Activated T-cell treated with anti-CD3 and anti-CD28 coated beads, Interleukin-2, amount 50 U/mL, for 72 hours (primary cell): ENCODE data around the gene ACYP2. TPM values are rescaled to one million over a fixed set of nuclear protein-coding genes. Genes with fewer than 3 reads are reported as not detected.
A peak's percentile ranks its signal among the peaks of the same experiment; 100 is the strongest.

ENCODE experiments used
- ATAC-seq, 2 donors: fragments of 150-1000 bp; cut with Tn5 transposase; replicated peaks in 1 of 2; 2 replicates each; pipeline ENCODE4 v1.10.0; 2021; ENCODE audit warnings: moderate library complexity in 2 of 2, mild to moderate bottlenecking in 1 of 2
- DNase-seq, 2 donors: peaks; one replicate each; pipeline ENCODE4 v3.0.0; 2021 to 2022; ENCODE audit warnings: mixed read lengths in 1 of 2
- H3K27ac Mint-ChIP-seq: one replicate; pipeline ENCODE4 v1.8.0; 2022; ENCODE audit warnings: mild to moderate bottlenecking, moderate library complexity, mixed read lengths
- H3K27me3 Mint-ChIP-seq: one replicate; pipeline ENCODE4 v1.8.0; 2022; ENCODE audit warnings: low read depth, mixed read lengths
- H3K36me3 Mint-ChIP-seq, 2 donors: one replicate each; pipeline ENCODE4 v1.8.0; 2022; ENCODE audit warnings: mixed read lengths in 2 of 2, mild to moderate bottlenecking in 1 of 2; ENCODE audit not compliant: insufficient read depth in 2 of 2
- H3K4me1 Mint-ChIP-seq: one replicate; pipeline ENCODE4 v1.8.0; 2022; ENCODE audit warnings: low read depth, mixed read lengths
- H3K4me3 Mint-ChIP-seq, 2 donors: one replicate each; pipeline ENCODE4 v1.8.0; 2022; ENCODE audit warnings: mild to moderate bottlenecking in 2 of 2, mixed read lengths in 2 of 2, moderate library complexity in 2 of 2
- H3K9me3 Mint-ChIP-seq, 2 donors: one replicate each; pipeline ENCODE4 v1.8.0; 2022; ENCODE audit warnings: mixed read lengths in 2 of 2
- total RNA-seq, 2 donors: library from RNA; stranded (reverse); gene quantifications; one replicate each; pipeline ENCODE4 v1.2.3, GENCODE V29; 2022

Gene ACYP2
- total RNA-seq, 2 donors from 2014 or later = 9.6 to 10.8 TPM

DNA sequence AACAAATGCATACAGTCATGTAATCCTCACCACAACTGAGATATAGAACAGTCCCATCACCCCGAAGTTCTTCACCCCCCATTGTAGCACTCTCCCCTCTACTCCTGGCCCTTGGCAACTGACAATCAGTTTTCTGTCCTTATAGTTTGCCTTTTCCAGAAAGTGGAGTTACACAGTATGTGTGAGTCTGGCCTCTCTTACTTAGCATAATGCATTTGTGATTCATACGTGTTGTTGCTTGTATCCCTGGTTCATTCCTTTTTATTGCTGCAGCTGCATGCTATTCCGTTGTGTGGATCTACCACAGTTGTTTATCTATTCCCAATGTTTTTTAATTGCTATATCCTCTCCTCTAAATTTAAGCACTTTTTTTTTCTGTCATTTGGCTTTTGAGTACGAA, 17.6 kb downstream of the ACYP2 start:
- H3K4me1 Mint-ChIP-seq = no peaks in the 10 kb centered on the region
- no peak for DNase-seq
- H3K27ac Mint-ChIP-seq = no peak overlapping the region
- no peaks in the 10 kb centered on the region for H3K27me3 Mint-ChIP-seq
- H3K4me3 Mint-ChIP-seq = no peak overlapping the region
- ATAC-seq = no peak
- H3K9me3 Mint-ChIP-seq = no peaks in the 10 kb centered on the region
- H3K36me3 Mint-ChIP-seq = no peaks in the 10 kb centered on the region

DNA sequence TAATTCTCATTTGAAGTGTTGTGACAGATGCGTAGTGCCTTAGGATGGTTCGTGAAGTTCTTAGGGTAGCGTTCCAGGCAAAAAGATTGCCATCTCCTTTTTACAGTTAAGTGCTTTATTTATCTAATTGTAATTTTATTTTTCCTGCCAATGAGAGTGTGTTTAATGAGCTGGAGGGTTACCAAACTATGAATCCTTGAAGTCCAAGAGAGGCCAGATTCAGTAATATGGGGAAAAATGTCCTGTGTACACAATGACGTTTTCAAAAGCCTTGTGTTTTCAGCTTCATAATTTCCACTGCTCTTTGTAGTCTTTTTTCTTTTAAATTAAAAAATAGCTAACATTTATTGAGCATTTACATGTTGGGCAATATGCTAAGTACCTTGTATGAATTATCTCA, 23.8 kb downstream of the ACYP2 start:
- Mint-ChIP-seq H3K4me1 (no peaks in the 10 kb centered on the region), H3K27me3 (no peaks in the 10 kb centered on the region), H3K36me3 (no peaks in the 10 kb centered on the region), H3K9me3 (no peaks in the 10 kb centered on the region), H3K4me3 (no peak overlapping the region), H3K27ac (no peak overlapping the region)
- ATAC-seq (no peak), DNase-seq (no peak)

DNA sequence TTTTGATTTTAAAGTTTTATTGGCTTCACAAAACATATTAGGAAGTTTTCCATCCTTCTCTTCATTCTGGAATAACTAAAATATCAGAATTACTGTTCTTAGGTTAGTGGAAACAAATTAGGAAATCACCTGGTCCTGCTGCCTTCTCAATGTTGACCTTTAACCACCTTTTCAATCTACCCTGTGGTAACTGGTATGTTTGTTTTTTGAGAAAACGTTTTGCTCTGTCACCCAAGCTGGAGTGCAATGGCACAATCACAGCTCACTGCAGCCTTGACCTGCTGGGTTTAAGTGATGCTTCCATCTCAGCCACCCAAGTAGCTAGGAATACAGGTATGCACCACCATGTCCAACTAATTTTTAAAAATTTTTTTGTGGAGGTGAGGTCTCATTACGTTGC, 28.4 kb downstream of the ACYP2 start:
- Mint-ChIP-seq H3K4me3 (no peak overlapping the region), H3K27ac (no peak overlapping the region), H3K27me3 (no peaks in the 10 kb centered on the region), H3K4me1 (no peaks in the 10 kb centered on the region), H3K9me3 (no peaks in the 10 kb centered on the region), H3K36me3 (no peaks in the 10 kb centered on the region)
- ATAC-seq (no peak), DNase-seq (no peak)

DNA sequence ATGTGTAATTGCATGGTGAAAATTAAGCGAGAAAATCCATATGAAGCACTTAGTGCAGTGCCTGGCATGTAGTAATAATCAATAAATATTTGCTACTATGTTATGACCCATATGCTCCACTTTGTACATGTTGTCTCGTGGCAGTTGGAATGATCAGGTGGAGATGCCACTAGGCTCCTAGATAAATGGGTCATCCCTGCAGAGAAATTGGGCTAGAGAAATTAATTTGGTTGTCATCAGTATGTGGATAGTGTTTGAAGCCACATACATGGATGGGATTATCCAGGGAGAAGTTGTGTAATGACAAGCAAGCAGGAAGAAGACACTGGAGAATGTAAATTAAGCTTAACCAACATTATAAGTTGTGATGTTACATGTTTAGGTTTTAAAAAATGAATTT, 33.0 kb downstream of the ACYP2 start:
- no peaks in the 10 kb centered on the region for H3K27me3 Mint-ChIP-seq
- DNase-seq = no peak
- no peaks in the 10 kb centered on the region for H3K4me1 Mint-ChIP-seq
- H3K36me3 Mint-ChIP-seq = no peaks in the 10 kb centered on the region
- H3K4me3 Mint-ChIP-seq = no peak overlapping the region
- no peak for ATAC-seq
- no peaks in the 10 kb centered on the region for H3K9me3 Mint-ChIP-seq
- H3K27ac Mint-ChIP-seq = no peak overlapping the region

DNA sequence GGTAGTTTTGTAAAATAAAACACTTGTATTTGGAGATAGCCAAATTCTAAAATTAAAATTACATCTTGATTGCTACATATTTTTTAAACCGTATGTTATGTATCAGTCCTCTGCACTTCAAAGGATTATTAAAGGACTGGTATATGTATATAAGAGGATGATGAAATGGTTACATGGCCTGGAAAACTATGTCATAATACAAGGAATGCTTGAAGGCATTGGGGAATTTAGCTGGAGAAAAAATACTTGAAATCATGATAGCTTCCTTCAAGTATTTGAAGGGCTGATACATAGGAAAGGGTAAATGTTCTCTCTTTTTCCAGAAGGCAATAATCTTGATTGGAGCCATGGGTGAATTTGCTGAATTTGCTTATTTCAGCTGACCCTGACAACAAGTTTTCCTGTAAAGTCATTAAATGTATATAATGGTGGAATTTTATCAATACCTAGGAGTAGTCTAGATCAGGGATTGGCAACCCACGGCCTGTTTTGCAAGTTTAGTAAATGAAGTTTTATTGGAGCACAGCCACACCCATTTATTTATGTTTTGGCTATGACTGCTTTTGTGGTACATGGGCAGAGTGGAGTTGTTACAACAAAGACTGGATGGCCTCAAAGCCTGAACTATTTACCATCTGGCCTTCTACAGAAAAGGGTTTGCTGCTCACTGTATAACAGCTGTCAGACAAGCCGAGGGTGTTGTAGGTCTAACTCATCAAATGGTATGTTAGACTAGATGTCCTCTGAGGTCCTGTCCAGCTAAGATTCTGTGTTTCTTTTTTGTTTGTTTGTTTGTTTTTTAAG, 34.4 kb downstream of the ACYP2 start:
- peaks cover 0 to 4% of the 10 kb centered on the region in 2 donors for H3K36me3 Mint-ChIP-seq
- H3K27ac Mint-ChIP-seq = no peak overlapping the region
- ATAC-seq (no peak), DNase-seq (no peak)
- H3K9me3 Mint-ChIP-seq = no peaks in the 10 kb centered on the region
- no peak overlapping the region for H3K4me3 Mint-ChIP-seq
- H3K4me1 Mint-ChIP-seq = no peaks in the 10 kb centered on the region
- no peaks in the 10 kb centered on the region for H3K27me3 Mint-ChIP-seq

DNA sequence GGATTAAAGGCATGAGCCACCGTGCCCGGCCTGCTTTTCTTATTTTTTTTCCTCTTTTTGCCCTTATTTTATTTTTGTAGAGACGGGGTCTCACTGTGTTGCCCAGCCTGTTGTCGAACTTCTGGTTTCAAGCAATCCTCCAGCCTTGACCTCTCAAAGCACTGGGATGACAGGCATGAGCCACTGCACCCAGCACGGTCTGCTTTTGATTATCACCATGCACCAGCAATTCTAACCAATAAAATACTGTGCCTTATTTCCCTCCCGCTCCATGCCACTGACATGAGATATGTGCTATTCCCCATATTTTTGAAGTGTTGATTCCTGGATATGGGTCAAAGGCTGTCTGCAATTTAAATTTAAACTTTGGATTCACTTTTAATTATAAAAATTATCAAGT, 42.9 kb downstream of the ACYP2 start:
- Mint-ChIP-seq H3K36me3 (peaks cover 5 to 11% of the 10 kb centered on the region in 2 donors), H3K4me3 (no peak overlapping the region), H3K4me1 (no peaks in the 10 kb centered on the region), H3K9me3 (peaks cover 0 to 2% of the 10 kb centered on the region in 2 donors), H3K27ac (no peak overlapping the region), H3K27me3 (no peaks in the 10 kb centered on the region)
- DNase-seq (no peak), ATAC-seq (no peak)

DNA sequence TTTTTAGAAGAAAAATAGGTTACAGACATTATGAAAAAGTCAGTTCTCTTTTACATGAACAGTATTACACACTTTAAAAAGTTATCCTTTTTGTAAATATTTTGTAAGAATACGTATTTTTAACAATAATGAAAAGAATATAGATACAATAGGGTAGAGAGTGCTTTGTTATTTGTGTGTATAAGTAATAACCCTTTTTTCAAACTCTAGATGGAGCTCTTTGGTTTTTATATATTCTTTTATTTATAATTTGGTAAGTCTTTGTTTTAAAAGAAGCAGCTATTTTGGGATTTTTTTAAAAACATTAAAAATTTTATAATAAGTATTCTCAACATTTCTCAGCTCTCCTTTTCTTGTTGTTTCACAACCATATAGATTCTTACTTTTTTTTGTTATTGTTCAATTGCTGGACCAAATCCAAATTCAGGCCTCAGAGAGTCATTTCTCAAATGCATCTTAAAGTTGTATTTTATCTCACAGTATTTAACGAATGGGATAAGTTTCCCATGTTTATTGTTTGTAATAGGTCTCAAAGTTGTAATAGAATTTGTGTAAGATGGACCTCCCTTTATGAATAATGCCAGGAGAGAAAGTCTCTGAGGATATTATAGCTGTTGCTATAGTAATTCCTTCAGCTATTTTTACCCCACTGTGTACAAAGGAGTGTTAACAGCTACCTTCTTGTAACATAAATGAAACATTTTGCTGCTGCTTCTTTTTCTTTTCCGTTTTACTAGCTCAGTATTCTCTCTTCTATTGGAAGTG, 46.4 kb downstream of the ACYP2 start:
- no peaks in the 10 kb centered on the region for H3K27me3 Mint-ChIP-seq
- H3K4me1 Mint-ChIP-seq = no peaks in the 10 kb centered on the region
- no peaks in the 10 kb centered on the region for H3K9me3 Mint-ChIP-seq
- DNase-seq = no peak
- no peak for ATAC-seq
- no peak overlapping the region for H3K27ac Mint-ChIP-seq
- H3K4me3 Mint-ChIP-seq = no peak overlapping the region
- H3K36me3 Mint-ChIP-seq = no peaks in the 10 kb centered on the region

DNA sequence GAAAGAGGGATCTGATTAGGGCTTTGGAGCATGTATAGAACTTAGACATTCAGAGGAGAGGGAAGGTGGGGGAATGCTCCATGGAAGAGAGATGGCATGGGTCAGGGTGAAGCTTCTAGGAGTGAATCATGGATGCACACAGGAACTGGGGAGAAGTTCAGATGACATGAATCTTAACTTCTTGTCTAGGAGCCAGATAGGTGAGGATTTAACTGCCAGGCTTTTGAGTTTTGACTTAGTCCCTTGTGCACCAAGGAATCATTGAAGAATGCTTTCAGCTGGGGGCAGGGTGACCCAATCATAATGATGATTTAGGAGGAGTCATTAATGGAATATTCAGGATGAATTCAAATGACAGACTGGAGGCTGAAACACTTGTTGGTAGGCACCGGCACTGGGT, 48.7 kb downstream of the ACYP2 start:
- Mint-ChIP-seq H3K4me3 (no peak overlapping the region), H3K9me3 (no peaks in the 10 kb centered on the region), H3K4me1 (no peaks in the 10 kb centered on the region), H3K36me3 (no peaks in the 10 kb centered on the region), H3K27me3 (no peaks in the 10 kb centered on the region), H3K27ac (no peak overlapping the region)
- DNase-seq = no peak
- ATAC-seq = no peak

DNA sequence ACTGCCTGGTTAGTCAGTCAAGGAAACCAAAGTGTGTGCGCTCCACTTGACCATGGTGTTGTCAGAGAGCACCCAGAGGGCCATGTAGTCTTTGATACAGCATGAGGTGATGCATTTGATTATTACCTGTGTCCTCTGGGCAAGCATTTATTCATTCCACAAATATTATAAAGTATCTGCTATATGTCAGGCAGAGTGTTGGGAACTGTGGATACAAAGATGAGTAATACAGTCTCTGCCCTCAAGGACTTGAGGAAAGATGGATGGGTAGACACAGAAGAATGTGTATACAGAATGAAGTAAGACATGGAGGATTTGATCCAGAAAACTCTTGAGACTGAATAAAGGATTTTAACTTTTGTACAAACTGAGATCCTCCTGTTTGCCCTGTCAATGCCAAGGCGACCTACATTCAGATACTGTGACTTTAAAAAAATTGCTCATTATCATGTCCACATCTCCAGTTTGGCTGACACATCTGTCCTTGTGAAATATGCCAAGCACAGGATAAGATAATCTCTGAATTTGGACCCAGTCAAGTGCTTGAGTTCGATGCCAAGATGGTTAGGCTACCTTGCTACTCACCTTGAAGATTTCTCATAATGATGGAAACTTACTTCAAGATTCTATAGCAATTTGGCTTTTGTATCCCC, 50.8 kb downstream of the ACYP2 start:
- ATAC-seq (no peak), DNase-seq (no peak)
- Mint-ChIP-seq H3K4me3 (no peak overlapping the region), H3K36me3 (no peaks in the 10 kb centered on the region), H3K4me1 (no peaks in the 10 kb centered on the region), H3K27ac (no peak overlapping the region), H3K27me3 (no peaks in the 10 kb centered on the region), H3K9me3 (no peaks in the 10 kb centered on the region)

DNA sequence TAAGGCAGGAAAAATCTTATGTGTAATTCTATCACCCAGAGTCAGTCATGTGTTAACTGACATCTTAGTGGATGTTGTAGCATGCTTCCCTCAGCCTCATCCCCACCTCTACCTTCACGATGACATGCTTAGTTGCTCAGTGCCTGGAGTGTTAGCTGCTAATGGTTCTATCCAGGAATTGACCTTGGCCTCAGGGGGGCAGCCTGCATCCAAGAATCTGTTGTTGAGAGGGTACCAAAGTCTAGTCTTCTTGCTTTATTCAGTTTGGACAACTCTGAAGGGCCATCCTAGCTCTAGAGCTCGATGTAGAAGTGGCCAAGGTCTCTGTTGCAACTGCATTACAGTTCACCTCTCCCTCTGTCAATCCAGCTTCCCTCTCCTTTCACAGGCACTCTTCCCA, 61.2 kb downstream of the ACYP2 start:
- Mint-ChIP-seq H3K27ac (no peak overlapping the region), H3K9me3 (peaks cover 0 to 1% of the 10 kb centered on the region in 2 donors), H3K27me3 (no peaks in the 10 kb centered on the region), H3K36me3 (no peaks in the 10 kb centered on the region), H3K4me3 (no peak overlapping the region), H3K4me1 (no peaks in the 10 kb centered on the region)
- ATAC-seq (no peak), DNase-seq (peak in 1 of 2 donors; percentile 2)

DNA sequence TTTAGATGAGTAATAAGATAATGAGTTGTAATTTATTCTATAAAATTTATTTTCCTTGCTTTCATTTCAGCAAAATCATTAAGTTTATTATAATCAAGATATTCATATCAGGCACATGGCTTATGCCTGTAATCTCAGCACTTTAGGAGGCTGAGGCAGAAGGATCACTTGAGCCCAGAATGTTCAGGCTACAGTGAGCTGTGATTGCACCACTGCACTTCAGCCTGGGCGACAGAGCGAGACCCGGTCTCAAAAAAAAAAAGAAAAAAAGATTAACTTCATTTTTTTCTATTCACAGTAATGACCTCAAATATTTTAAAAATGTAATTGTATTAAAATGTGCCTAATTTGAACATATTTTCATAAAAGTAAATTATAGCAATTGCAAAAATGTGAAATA, 67.9 kb downstream of the ACYP2 start:
- no peak overlapping the region for H3K4me3 Mint-ChIP-seq
- no peaks in the 10 kb centered on the region for H3K27me3 Mint-ChIP-seq
- no peak overlapping the region for H3K27ac Mint-ChIP-seq
- ATAC-seq (no peak), DNase-seq (no peak)
- H3K9me3 Mint-ChIP-seq = no peaks in the 10 kb centered on the region
- no peaks in the 10 kb centered on the region for H3K36me3 Mint-ChIP-seq
- H3K4me1 Mint-ChIP-seq = no peaks in the 10 kb centered on the region

DNA sequence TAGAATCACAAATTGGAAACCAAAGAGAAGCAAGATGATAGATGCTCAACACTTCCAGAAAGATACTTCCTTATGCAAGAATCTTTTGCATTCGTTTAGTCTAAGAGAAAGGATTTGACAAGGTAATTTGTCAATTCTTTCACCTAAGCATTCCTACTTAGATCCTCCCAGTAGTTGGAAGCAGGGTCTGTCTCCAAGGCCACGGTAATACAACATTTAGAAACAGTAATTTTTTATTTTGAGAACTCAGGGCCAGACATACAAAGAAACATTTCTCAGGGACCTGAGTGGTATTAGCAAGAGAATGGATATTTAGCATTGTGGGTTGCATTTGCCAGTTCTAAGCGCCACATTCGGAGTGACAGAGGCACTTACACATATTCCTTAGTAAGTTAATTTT, 68.6 kb downstream of the ACYP2 start:
- H3K27ac Mint-ChIP-seq = no peak overlapping the region
- no peak overlapping the region for H3K4me3 Mint-ChIP-seq
- no peaks in the 10 kb centered on the region for H3K36me3 Mint-ChIP-seq
- DNase-seq (no peak), ATAC-seq (no peak)
- H3K4me1 Mint-ChIP-seq = no peaks in the 10 kb centered on the region
- H3K27me3 Mint-ChIP-seq = no peaks in the 10 kb centered on the region
- no peaks in the 10 kb centered on the region for H3K9me3 Mint-ChIP-seq

DNA sequence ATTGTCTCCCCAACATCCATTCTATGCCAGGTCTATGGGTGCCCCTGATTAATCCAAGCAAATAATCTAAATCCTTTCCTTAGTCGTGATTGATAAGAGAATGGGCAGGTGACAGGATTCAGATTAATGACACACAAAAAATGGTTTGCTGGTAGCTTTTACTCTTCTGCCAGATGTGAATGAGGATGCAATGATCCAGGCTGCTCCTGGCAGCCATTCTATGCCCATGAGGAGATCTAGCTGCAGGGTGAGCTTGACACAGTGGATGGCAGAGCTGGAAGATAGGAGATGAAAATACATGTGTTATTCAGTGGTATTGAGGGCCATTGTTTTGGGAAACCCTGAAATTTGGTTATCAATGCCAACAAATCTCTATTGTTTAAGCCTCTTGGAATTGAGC, 69.7 kb downstream of the ACYP2 start:
- ATAC-seq = no peak
- DNase-seq = no peak
- H3K27me3 Mint-ChIP-seq = no peaks in the 10 kb centered on the region
- H3K4me1 Mint-ChIP-seq = no peaks in the 10 kb centered on the region
- no peak overlapping the region for H3K4me3 Mint-ChIP-seq
- H3K27ac Mint-ChIP-seq = no peak overlapping the region
- no peaks in the 10 kb centered on the region for H3K36me3 Mint-ChIP-seq
- no peaks in the 10 kb centered on the region for H3K9me3 Mint-ChIP-seq
